Measurements from ENCODE around the gene EXD3. TPM values are rescaled to one million over a fixed set of nuclear protein-coding genes. Genes with fewer than 3 reads are reported as not detected.

Gene EXD3
- total RNA-seq, 1 donor from 2014 or later = 8.4 TPM

DNA sequence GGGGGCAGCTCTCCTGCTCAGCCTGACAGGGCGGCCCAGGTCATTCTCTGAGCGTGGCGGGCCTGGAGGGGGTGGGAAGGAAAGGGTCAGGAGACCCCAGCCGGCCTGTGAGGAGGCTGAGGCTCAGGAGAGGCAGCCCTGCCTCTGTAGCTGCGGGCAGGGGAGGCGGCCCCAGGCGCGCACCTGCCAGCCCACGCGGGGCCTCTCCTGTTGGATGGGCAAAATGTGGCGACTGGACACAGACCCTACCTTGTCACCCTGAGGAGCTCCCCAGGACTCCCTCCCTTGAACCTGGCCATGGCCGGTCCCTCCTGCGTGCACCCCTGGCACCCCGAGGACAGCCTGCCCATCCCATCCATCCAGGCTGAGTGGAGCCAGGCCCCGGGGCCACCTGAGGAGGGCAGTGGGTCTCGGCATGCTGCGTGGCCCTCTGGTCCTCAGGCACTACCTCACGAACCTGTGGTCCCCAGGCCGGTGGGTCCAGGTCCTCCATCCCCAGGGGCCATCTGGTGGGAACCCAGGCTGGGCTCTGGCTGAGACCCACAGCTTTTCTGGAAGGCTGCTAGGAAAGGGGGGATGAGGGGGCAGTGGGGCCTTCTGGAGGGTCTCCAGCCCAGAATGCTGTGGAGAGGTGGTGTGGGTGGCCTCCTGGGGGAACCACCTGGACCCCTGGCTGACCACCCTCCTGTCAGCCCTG lies 105.8 kb downstream of the EXD3 start:
- Histone ChIP-seq H3K9me3 (ENCODE audit: control insufficient read depth in 3 of 3, low read length in 3 of 3) (no peaks in the 10 kb centered on the region), H3K27ac (ENCODE audit: low read depth, low read length) (no peak overlapping the region), H3K9ac (ENCODE audit: low read depth in 1 of 3, low read length in 3 of 3) (peak overlapping the region in 1 of 3 donors; percentile 25), H3K4me1 (ENCODE audit: control insufficient read depth in 3 of 3, insufficient read depth in 3 of 3, low read length in 3 of 3) (peaks cover 16 to 31% (median 28%) of the 10 kb centered on the region in 3 donors), H3K4me3 (ENCODE audit: low read length in 3 of 3) (no peak overlapping the region), H3K36me3 (ENCODE audit: control insufficient read depth in 3 of 3, insufficient read depth in 3 of 3, low read length in 3 of 3) (no peaks in the 10 kb centered on the region), H3K27me3 (ENCODE audit: control insufficient read depth in 3 of 3, insufficient read depth in 3 of 3, low read length in 3 of 3) (peaks cover 16 to 31% (median 20%) of the 10 kb centered on the region in 3 donors)

GRCh38 chr9:137316012-137316981 lies 106.7 kb downstream of the EXD3 start:
- Histone ChIP-seq H3K9ac (ENCODE audit: low read depth in 1 of 3, low read length in 3 of 3) (no peak overlapping the region), H3K4me3 (ENCODE audit: low read length in 3 of 3) (no peak overlapping the region), H3K27me3 (ENCODE audit: control insufficient read depth in 3 of 3, insufficient read depth in 3 of 3, low read length in 3 of 3) (peaks cover 16 to 36% (median 22%) of the 10 kb centered on the region in 3 donors), H3K27ac (ENCODE audit: low read depth, low read length) (no peak overlapping the region), H3K4me1 (ENCODE audit: control insufficient read depth in 3 of 3, insufficient read depth in 3 of 3, low read length in 3 of 3) (peaks cover 17 to 31% (median 28%) of the 10 kb centered on the region in 3 donors), H3K36me3 (ENCODE audit: control insufficient read depth in 3 of 3, insufficient read depth in 3 of 3, low read length in 3 of 3) (no peaks in the 10 kb centered on the region), H3K9me3 (ENCODE audit: control insufficient read depth in 3 of 3, low read length in 3 of 3) (no peaks in the 10 kb centered on the region)

GRCh38 chr9:137315581-137316011 lies 107.4 kb downstream of the EXD3 start:
- peaks cover 24 to 28% (median 25%) of the 10 kb centered on the region in 3 donors for H3K4me1 ChIP-seq (ENCODE audit: control insufficient read depth in 3 of 3, insufficient read depth in 3 of 3, low read length in 3 of 3)
- H3K27me3 ChIP-seq (ENCODE audit: control insufficient read depth in 3 of 3, insufficient read depth in 3 of 3, low read length in 3 of 3) = peaks cover 16 to 41% (median 27%) of the 10 kb centered on the region in 3 donors
- H3K27ac ChIP-seq (ENCODE audit: low read depth, low read length) = no peak overlapping the region
- no peaks in the 10 kb centered on the region for H3K36me3 ChIP-seq (ENCODE audit: control insufficient read depth in 3 of 3, insufficient read depth in 3 of 3, low read length in 3 of 3)
- no peaks in the 10 kb centered on the region for H3K9me3 ChIP-seq (ENCODE audit: control insufficient read depth in 3 of 3, low read length in 3 of 3)
- H3K9ac ChIP-seq (ENCODE audit: low read depth in 1 of 3, low read length in 3 of 3) = no peak overlapping the region
- no peak overlapping the region for H3K4me3 ChIP-seq (ENCODE audit: low read length in 3 of 3)

DNA sequence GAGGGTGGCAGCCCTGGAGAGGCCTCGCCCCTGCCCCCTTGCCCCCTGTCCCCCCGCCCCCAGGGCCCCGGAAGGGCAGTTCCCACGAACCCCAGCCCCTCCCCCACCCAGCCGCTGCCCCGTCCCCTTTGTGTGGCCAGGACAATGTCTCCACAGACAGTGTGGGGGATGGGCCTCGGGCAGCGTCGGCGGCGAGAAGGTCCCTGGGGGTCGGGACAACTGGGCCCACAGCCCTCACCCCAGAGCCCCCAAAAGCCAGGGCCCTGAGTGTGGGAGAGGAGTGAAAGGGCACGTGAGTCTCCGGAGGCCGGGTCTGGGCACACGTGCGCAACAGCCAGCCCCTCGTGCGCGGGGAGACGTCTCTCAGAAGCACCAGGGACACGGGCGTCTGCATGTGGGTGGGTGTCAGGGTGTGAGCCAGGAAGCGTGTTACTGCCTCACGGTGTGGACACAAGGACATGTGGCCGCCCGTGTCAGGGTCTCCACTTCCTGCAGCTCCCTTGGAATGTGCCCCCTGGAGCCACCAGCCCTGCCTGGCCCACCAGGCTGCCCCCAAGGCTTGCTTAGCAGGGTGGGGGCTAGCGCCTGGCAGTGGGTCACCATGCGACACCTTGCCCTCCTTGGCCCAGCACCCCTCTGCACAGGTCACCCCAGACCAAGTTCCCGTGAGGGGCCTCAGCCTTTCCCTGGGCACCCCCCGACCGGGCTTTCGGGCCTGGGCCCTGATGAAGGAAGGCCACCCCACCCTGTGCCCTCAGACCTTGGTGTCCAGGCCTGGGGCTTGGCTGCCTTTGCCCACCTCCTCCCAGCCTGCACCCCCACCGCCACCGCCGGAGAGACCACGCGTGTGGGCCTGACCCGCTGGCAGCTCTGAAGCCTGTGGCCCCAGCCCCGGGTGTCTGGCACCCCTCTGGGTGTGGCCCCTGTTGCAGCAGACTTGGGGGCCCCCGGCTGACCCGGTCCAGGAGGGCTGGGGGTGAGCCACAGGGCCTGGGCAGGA lies 108.1 kb downstream of the EXD3 start:
- no peaks in the 10 kb centered on the region for H3K36me3 ChIP-seq (ENCODE audit: control insufficient read depth in 3 of 3, insufficient read depth in 3 of 3, low read length in 3 of 3)
- H3K9me3 ChIP-seq (ENCODE audit: control insufficient read depth in 3 of 3, low read length in 3 of 3) = no peaks in the 10 kb centered on the region
- no peak overlapping the region for H3K9ac ChIP-seq (ENCODE audit: low read depth in 1 of 3, low read length in 3 of 3)
- H3K27ac ChIP-seq (ENCODE audit: low read depth, low read length) = no peak overlapping the region
- peaks cover 22 to 24% (median 23%) of the 10 kb centered on the region in 3 donors for H3K4me1 ChIP-seq (ENCODE audit: control insufficient read depth in 3 of 3, insufficient read depth in 3 of 3, low read length in 3 of 3)
- H3K27me3 ChIP-seq (ENCODE audit: control insufficient read depth in 3 of 3, insufficient read depth in 3 of 3, low read length in 3 of 3) = peaks cover 16 to 41% (median 27%) of the 10 kb centered on the region in 3 donors
- H3K4me3 ChIP-seq (ENCODE audit: low read length in 3 of 3) = no peak overlapping the region

DNA sequence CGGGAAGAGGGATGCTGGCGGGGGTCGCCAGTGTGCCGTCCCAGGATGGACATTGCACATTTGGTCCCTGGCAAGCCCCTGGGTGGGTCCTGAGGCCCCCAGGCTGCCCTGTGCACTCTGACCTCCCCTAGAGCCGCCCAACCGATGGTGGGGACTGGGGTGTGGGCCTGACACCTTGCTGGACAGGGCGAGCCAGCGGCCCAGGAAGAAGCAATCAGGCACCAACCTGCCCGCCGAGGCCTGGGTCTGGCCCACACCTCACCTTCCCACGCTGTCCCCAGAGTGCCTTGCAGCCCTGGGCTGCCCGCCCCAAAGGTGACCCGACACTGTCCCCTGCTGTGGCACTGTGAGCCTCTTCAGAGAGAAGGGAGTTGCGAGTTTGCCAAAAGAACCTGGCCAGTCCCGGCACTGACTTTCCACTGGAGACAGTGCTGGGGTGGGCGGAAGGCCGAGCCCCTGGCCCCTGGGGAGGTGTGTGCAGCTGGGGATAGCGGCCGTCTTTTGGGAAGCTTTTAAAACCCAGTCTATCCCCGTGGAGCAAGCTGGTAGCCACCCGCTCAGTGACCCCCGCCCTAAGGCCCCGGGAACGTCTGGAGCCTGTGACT lies 108.9 kb downstream of the EXD3 start:
- Histone ChIP-seq H3K9ac (ENCODE audit: low read depth in 1 of 3, low read length in 3 of 3) (no peak overlapping the region), H3K4me3 (ENCODE audit: low read length in 3 of 3) (no peak overlapping the region), H3K4me1 (ENCODE audit: control insufficient read depth in 3 of 3, insufficient read depth in 3 of 3, low read length in 3 of 3) (peaks cover 14 to 16% (median 15%) of the 10 kb centered on the region in 3 donors), H3K9me3 (ENCODE audit: control insufficient read depth in 3 of 3, low read length in 3 of 3) (no peaks in the 10 kb centered on the region), H3K27ac (ENCODE audit: low read depth, low read length) (no peak overlapping the region), H3K27me3 (ENCODE audit: control insufficient read depth in 3 of 3, insufficient read depth in 3 of 3, low read length in 3 of 3) (peaks cover 18 to 45% (median 27%) of the 10 kb centered on the region in 3 donors), H3K36me3 (ENCODE audit: control insufficient read depth in 3 of 3, insufficient read depth in 3 of 3, low read length in 3 of 3) (no peaks in the 10 kb centered on the region)

DNA sequence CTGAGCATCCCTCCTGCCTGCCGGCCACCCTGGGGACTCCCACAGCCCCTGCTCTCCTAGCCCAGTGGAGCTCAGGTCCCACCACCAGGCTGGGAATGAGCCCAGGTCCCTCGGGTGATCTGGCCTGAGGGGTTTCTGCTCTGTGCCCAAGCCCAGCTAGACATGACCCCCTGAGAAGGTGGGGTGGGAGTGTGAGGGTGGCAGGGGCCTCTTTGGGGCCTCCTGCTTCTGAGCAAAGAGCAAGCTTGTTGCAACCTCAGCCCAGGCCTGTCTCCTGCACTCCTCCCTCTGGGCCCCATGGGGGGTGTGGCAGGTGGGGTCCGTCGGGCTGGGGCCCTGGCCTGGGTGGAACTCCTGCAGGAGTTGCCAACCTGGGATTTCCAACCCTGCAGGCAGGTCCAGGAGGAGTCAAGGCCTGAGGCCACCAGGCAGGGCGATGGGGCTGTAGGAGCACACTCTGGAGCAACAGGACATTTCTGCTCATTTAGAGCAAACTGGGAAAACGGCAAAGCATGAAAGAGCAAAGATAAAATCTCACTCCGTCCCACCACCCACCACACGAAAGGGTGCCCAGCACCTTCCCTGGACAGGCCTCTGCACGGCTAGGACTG lies 109.5 kb downstream of the EXD3 start:
- Histone ChIP-seq H3K4me1 (ENCODE audit: control insufficient read depth in 3 of 3, insufficient read depth in 3 of 3, low read length in 3 of 3) (peaks cover 8 to 12% (median 11%) of the 10 kb centered on the region in 3 donors), H3K27ac (ENCODE audit: low read depth, low read length) (no peak overlapping the region), H3K9me3 (ENCODE audit: control insufficient read depth in 3 of 3, low read length in 3 of 3) (no peaks in the 10 kb centered on the region), H3K36me3 (ENCODE audit: control insufficient read depth in 3 of 3, insufficient read depth in 3 of 3, low read length in 3 of 3) (no peaks in the 10 kb centered on the region), H3K9ac (ENCODE audit: low read depth in 1 of 3, low read length in 3 of 3) (no peak overlapping the region), H3K27me3 (ENCODE audit: control insufficient read depth in 3 of 3, insufficient read depth in 3 of 3, low read length in 3 of 3) (peaks cover 20 to 46% (median 27%) of the 10 kb centered on the region in 3 donors), H3K4me3 (ENCODE audit: low read length in 3 of 3) (no peak overlapping the region)

GRCh38 chr9:137312852-137313325 lies 110.1 kb downstream of the EXD3 start:
- Histone ChIP-seq H3K9ac (ENCODE audit: low read depth in 1 of 3, low read length in 3 of 3) (no peak overlapping the region), H3K36me3 (ENCODE audit: control insufficient read depth in 3 of 3, insufficient read depth in 3 of 3, low read length in 3 of 3) (no peaks in the 10 kb centered on the region), H3K27me3 (ENCODE audit: control insufficient read depth in 3 of 3, insufficient read depth in 3 of 3, low read length in 3 of 3) (peaks cover 20 to 50% (median 29%) of the 10 kb centered on the region in 3 donors), H3K27ac (ENCODE audit: low read depth, low read length) (no peak overlapping the region), H3K4me1 (ENCODE audit: control insufficient read depth in 3 of 3, insufficient read depth in 3 of 3, low read length in 3 of 3) (peaks cover 8 to 12% (median 11%) of the 10 kb centered on the region in 3 donors), H3K9me3 (ENCODE audit: control insufficient read depth in 3 of 3, low read length in 3 of 3) (no peaks in the 10 kb centered on the region), H3K4me3 (ENCODE audit: low read length in 3 of 3) (no peak overlapping the region)

DNA sequence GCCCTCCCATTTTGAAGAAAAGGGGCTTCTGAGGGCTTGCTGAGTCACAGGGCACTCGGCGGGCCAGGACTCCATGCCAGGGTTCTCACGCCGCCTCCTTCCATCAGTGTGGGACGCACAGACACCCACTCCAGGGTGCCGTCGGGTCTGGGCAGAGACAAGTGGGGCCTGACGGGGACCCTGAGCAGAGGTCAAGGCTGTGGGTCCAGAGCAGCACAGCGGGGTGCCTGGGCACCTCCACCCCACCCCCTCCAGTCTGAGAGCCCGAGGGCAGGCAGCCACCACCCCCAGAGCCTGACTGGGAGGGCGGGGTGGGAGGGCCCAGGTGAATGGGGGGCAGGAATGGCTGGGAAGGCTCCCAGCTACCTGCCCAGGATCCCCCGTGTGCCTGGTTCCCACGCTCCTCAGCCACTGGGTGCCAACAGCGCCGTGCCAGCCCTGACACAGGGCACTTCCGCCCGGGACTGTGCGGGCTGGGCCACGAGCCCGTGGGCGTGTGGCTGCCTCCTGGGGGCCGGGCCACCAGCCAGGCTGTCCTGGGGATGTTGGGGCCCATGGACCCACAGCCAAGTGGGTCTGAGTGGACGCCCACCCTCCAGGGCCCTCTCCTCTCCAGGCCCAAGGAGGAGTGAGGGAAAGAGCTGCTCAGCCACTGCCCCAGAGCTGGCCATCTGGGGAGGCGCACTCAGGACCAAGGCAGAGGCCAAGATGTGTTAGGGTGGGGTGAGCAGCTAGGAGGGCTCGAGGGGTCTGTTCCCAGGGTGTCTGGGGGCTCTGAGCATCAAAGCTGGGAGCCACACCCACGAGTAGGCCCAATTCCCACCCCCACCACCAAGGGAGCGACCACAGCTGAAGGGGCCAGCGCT lies 110.7 kb downstream of the EXD3 start:
- no peaks in the 10 kb centered on the region for H3K36me3 ChIP-seq (ENCODE audit: control insufficient read depth in 3 of 3, insufficient read depth in 3 of 3, low read length in 3 of 3)
- H3K9me3 ChIP-seq (ENCODE audit: control insufficient read depth in 3 of 3, low read length in 3 of 3) = no peaks in the 10 kb centered on the region
- no peak overlapping the region for H3K4me3 ChIP-seq (ENCODE audit: low read length in 3 of 3)
- H3K27ac ChIP-seq (ENCODE audit: low read depth, low read length) = no peak overlapping the region
- H3K9ac ChIP-seq (ENCODE audit: low read depth in 1 of 3, low read length in 3 of 3) = no peak overlapping the region
- peaks cover 10 to 13% (median 12%) of the 10 kb centered on the region in 3 donors for H3K4me1 ChIP-seq (ENCODE audit: control insufficient read depth in 3 of 3, insufficient read depth in 3 of 3, low read length in 3 of 3)
- H3K27me3 ChIP-seq (ENCODE audit: control insufficient read depth in 3 of 3, insufficient read depth in 3 of 3, low read length in 3 of 3) = peaks cover 19 to 48% (median 28%) of the 10 kb centered on the region in 3 donors

Measured in skeletal muscle tissue (tissue), 4 donors.